ENCODE measurements around the gene CAPN5.

The CAPN5 gene

GRCh38 chr11:77110836-77111235 is 44.1 kb downstream of the CAPN5 start:
- Mint-ChIP-seq H3K27ac (no peak overlapping the region), H3K4me3 (no peak overlapping the region), H3K27me3 (ENCODE audit: low read depth, poor library complexity) (peaks cover 2% of the 10 kb centered on the region), H3K4me1 (peaks cover 38% of the 10 kb centered on the region), H3K36me3 (ENCODE audit: low read depth) (no peaks in the 10 kb centered on the region), H3K9me3 (no peaks in the 10 kb centered on the region)
- TF ChIP-seq, protein P1, sequence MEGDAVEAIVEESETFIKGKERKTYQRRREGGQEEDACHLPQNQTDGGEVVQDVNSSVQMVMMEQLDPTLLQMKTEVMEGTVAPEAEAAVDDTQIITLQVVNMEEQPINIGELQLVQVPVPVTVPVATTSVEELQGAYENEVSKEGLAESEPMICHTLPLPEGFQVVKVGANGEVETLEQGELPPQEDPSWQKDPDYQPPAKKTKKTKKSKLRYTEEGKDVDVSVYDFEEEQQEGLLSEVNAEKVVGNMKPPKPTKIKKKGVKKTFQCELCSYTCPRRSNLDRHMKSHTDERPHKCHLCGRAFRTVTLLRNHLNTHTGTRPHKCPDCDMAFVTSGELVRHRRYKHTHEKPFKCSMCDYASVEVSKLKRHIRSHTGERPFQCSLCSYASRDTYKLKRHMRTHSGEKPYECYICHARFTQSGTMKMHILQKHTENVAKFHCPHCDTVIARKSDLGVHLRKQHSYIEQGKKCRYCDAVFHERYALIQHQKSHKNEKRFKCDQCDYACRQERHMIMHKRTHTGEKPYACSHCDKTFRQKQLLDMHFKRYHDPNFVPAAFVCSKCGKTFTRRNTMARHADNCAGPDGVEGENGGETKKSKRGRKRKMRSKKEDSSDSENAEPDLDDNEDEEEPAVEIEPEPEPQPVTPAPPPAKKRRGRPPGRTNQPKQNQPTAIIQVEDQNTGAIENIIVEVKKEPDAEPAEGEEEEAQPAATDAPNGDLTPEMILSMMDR (IDR thresholded peaks at IDR 0.05): no peak
- DNase-seq: no peak

- Mint-ChIP-seq H3K27me3 (ENCODE audit: low read depth, poor library complexity) (peaks cover 2% of the 10 kb centered on the region), H3K9me3 (no peaks in the 10 kb centered on the region), H3K36me3 (ENCODE audit: low read depth) (no peaks in the 10 kb centered on the region), H3K4me3 (no peak overlapping the region), H3K4me1 (peaks cover 38% of the 10 kb centered on the region), H3K27ac (no peak overlapping the region)
- TF ChIP-seq, protein P1 (IDR thresholded peaks at IDR 0.05): no peak
- DNase-seq: no peak
Measured at GRCh38 chr11:77111277-77111676, 44.5 kb downstream of the CAPN5 start.

- Mint-ChIP-seq H3K27me3 (ENCODE audit: low read depth, poor library complexity) (peaks cover 2% of the 10 kb centered on the region), H3K27ac (no peak overlapping the region), H3K4me1 (peaks cover 38% of the 10 kb centered on the region), H3K9me3 (no peaks in the 10 kb centered on the region), H3K4me3 (no peak overlapping the region), H3K36me3 (ENCODE audit: low read depth) (no peaks in the 10 kb centered on the region)
- TF ChIP-seq, protein P1 (IDR thresholded peaks at IDR 0.05): no peak
- no peak for DNase-seq
Measured at GRCh38 chr11:77111946-77112345, 45.2 kb downstream of the CAPN5 start.

DNA sequence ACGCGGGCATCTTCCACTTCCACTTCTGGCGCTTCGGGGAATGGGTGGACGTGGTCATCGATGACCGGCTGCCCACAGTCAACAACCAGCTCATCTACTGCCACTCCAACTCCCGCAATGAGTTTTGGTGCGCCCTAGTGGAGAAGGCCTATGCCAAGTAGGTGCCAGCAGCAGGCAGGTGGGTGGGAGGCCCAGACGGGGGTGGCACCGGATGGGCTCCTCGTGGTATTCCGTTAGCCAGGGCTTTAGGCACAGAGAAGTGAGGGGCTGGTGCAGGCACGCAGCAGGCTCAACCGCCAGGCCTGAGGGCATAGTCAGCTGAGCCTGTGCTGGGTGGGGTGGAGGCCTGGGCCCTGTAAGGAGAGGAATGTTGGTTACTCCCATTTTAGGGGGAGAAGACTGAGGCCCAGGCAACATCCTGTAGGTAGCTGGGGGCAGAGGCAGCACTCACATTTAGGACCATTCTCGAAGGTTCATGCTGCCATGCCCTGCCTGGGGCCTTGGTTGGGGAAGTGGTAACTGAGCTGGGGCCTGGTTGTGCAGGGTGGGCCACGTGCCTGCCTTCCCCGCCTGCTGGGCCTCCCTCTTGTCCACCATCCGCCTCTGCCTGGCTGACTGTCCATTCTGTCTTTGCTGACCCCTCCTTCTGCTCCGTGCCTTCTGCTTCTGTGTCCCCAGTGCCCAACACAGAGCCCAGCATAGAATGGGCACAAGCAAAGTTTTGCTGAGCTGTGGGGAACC is 46.0 kb downstream of the CAPN5 start:
- DNase-seq: no peak
- Mint-ChIP-seq H3K27ac (no peak overlapping the region), H3K4me3 (no peak overlapping the region), H3K4me1 (peaks cover 34% of the 10 kb centered on the region), H3K9me3 (no peaks in the 10 kb centered on the region), H3K27me3 (ENCODE audit: low read depth, poor library complexity) (peaks cover 2% of the 10 kb centered on the region), H3K36me3 (ENCODE audit: low read depth) (no peaks in the 10 kb centered on the region)
- TF ChIP-seq, protein P1 (IDR thresholded peaks at IDR 0.05): no peak

- TF ChIP-seq, protein P1 (IDR thresholded peaks at IDR 0.05): peak; percentile 58
- DNase-seq: peak; percentile 56
Measured at GRCh38 chr11:77113382-77114088, 46.8 kb downstream of the CAPN5 start.

More at GRCh38 chr11:77113382-77114088, 46.8 kb downstream of the CAPN5 start:
- no peak overlapping the region for H3K4me3 Mint-ChIP-seq
- peaks cover 2% of the 10 kb centered on the region for H3K27me3 Mint-ChIP-seq (ENCODE audit: low read depth, poor library complexity)
- no peak overlapping the region for H3K27ac Mint-ChIP-seq
- no peaks in the 10 kb centered on the region for H3K36me3 Mint-ChIP-seq (ENCODE audit: low read depth)
- H3K9me3 Mint-ChIP-seq: no peaks in the 10 kb centered on the region
- H3K4me1 Mint-ChIP-seq: peaks cover 27% of the 10 kb centered on the region
